GM12801 (cell line): ENCODE data around the gene BTBD16.

ENCODE experiments used
- CTCF ChIP-seq: IDR thresholded peaks from one replicate; pipeline ENCODE4 v1.5.1; 2011; ENCODE audit warnings: control low read depth; ENCODE audit not compliant: insufficient read length; ENCODE audit errors: extremely low read depth

The BTBD16 gene

GRCh38 chr10:122373721-122374120 lies 102.6 kb downstream of the BTBD16 start:
- TF ChIP-seq CTCF: no peak

- no peak for TF ChIP-seq CTCF
Observed at GRCh38 chr10:122374237-122374858, 103.3 kb downstream of the BTBD16 start, which contains the start of gene PLEKHA1. PLEKHA1 (plus strand) TSS chr10:122374708; CDS start chr10:122393201, 18,493 bp downstream.

- no peak for TF ChIP-seq CTCF
Observed at GRCh38 chr10:122374859-122375678, 104.0 kb downstream of the BTBD16 start.

- no peak for TF ChIP-seq CTCF
Observed at GRCh38 chr10:122375679-122376160, 104.6 kb downstream of the BTBD16 start.

- no peak for TF ChIP-seq CTCF
Observed at GRCh38 chr10:122376364-122376961, 105.4 kb downstream of the BTBD16 start.

GRCh38 chr10:122379041-122379440 lies 107.9 kb downstream of the BTBD16 start:
- no peak for TF ChIP-seq CTCF

- no peak for TF ChIP-seq CTCF
Observed at GRCh38 chr10:122379537-122379936, 108.4 kb downstream of the BTBD16 start.
